H1 (cell line): ENCODE data around the gene ZNF689. TPM values are rescaled to one million over a fixed set of nuclear protein-coding genes. Genes with fewer than 3 reads are reported as not detected.

ENCODE experiments used
- ATF2 ChIP-seq: IDR thresholded peaks from 2 replicates; pipeline ENCODE4 v1.6.1; 2012; ENCODE audit warnings: low read length, inconsistent platforms
- CHD7 ChIP-seq: fragments of 300-600 bp; sonication (generic); IDR thresholded peaks from 2 replicates; pipeline ENCODE4 v1.7.1; 2012; ENCODE audit warnings: low read length, moderate library complexity, mild to moderate bottlenecking, inconsistent platforms; ENCODE audit not compliant: insufficient replicate concordance
- E2F6 ChIP-seq: IDR thresholded peaks from 2 replicates; pipeline ENCODE4 v1.6.1; 2012; ENCODE audit warnings: inconsistent platforms
- FOSL1 ChIP-seq: IDR thresholded peaks from 2 replicates; pipeline ENCODE4 v1.6.1; 2011; ENCODE audit warnings: mild to moderate bottlenecking, low read depth, low read length, moderate library complexity; ENCODE audit not compliant: insufficient read depth
- HDAC6 ChIP-seq: IDR thresholded peaks from one replicate; pipeline ENCODE4 v1.7.1; 2012; ENCODE audit warnings: low read depth, mild to moderate bottlenecking, inconsistent platforms, low read length, moderate library complexity
- SRF ChIP-seq: IDR thresholded peaks from 2 replicates; pipeline ENCODE4 v1.6.1; 2011; ENCODE audit warnings: mild to moderate bottlenecking, low read depth, low read length, moderate library complexity
- USF2 ChIP-seq: IDR thresholded peaks from 2 replicates; pipeline ENCODE4 v1.6.1; 2011; ENCODE audit warnings: low read length, improper control_type of control experiment
- YY1 ChIP-seq: IDR thresholded peaks from 2 replicates; pipeline ENCODE4 v1.6.1; 2011; ENCODE audit warnings: low read depth, mild to moderate bottlenecking, low read length
- polyA plus RNA-seq, 7 experiments: library from polyadenylated mRNA; depleted of rRNA in 3 of 7; stranded (reverse) in 5 of 7; unstranded in 2 of 7; fragments of >200 nt in 5 of 7; fragments of 200-250 nt in 2 of 7; gene quantifications; 1 replicate in 5 of 7; 2 replicates in 1 of 7; 4 replicates in 1 of 7; pipeline versions ENCODE4 v1.2.1 to v1.2.3, GENCODE V29; 2011 to 2013; ENCODE audit warnings: missing spikeins in 2 of 7, mixed read lengths in 2 of 7
- total RNA-seq: library from RNA; stranded (reverse); fragmentation: NEBNext Ultra II Directional; extraction: Animal tissue kit (Norgen Biotek cat#: 25700); gene quantifications from 2 replicates; pipeline ENCODE4 v1.2.1, GENCODE V29; 2021

ZNF689 gene
- total and polyA plus RNA-seq, 2 of the 8 experiments (the other 6 are each of a cell fraction or from before 2014, with no cell fraction given), result 14.3 to 15.3 TPM

GRCh38 chr16:30644334-30644830 lies 34.2 kb upstream of the ZNF689 start (continued):
- no peak for TF ChIP-seq CHD7
- TF ChIP-seq ATF2, result no peak
- TF ChIP-seq YY1, result no peak
- TF ChIP-seq USF2, result no peak
- TF ChIP-seq E2F6, result no peak
- TF ChIP-seq HDAC6, result no peak
- TF ChIP-seq FOSL1, result no peak
- TF ChIP-seq SRF, result no peak
